ENCODE data around the gene XPR1. TPM values are rescaled to one million over a fixed set of nuclear protein-coding genes. Genes with fewer than 3 reads are reported as not detected.
"Not testable (repeated sequence)": the region's sequence is repeated elsewhere in the genome, so short reads cannot be mapped to it uniquely, and the experiment has no call there.

The XPR1 gene
- total RNA-seq, 1 experiment from 2014 or later, result 7.0 TPM

- DNase-seq (ENCODE audit: low spot score), result no peak
Observed at GRCh38 chr1:180720753-180721152, 88.9 kb downstream of the XPR1 start.

GRCh38 chr1:180722586-180722985, 90.8 kb downstream of the XPR1 start:
- DNase-seq (ENCODE audit: low spot score), result no peak

- DNase-seq (ENCODE audit: low spot score), result no peak
Observed at GRCh38 chr1:180724055-180724454, 92.2 kb downstream of the XPR1 start.

- DNase-seq (ENCODE audit: low spot score), result not testable (repeated sequence)
Observed at GRCh38 chr1:180726024-180726423, 94.2 kb downstream of the XPR1 start.

- not testable (repeated sequence) for DNase-seq (ENCODE audit: low spot score)
Observed at GRCh38 chr1:180727751-180728150, 95.9 kb downstream of the XPR1 start.

- DNase-seq (ENCODE audit: low spot score), result no peak
Observed at GRCh38 chr1:180728472-180729106, 96.8 kb downstream of the XPR1 start.

- no peak for DNase-seq (ENCODE audit: low spot score)
Observed at GRCh38 chr1:180731131-180731530, 99.3 kb downstream of the XPR1 start.

GRCh38 chr1:180732866-180733265, 101.0 kb downstream of the XPR1 start:
- DNase-seq (ENCODE audit: low spot score), result no peak

- DNase-seq (ENCODE audit: low spot score), result no peak
Observed at GRCh38 chr1:180734366-180734765, 102.5 kb downstream of the XPR1 start.

GRCh38 chr1:180742663-180743062, 110.8 kb downstream of the XPR1 start:
- DNase-seq (ENCODE audit: low spot score), result no peak

GRCh38 chr1:180743868-180744267, 112.0 kb downstream of the XPR1 start:
- no peak for DNase-seq (ENCODE audit: low spot score)

GRCh38 chr1:180745098-180745497, 113.3 kb downstream of the XPR1 start:
- no peak for DNase-seq (ENCODE audit: low spot score)

- DNase-seq (ENCODE audit: low spot score), result no peak
Observed at GRCh38 chr1:180751921-180752320, 120.1 kb downstream of the XPR1 start.

- DNase-seq (ENCODE audit: low spot score), result no peak
Observed at GRCh38 chr1:180754453-180754852, 122.6 kb downstream of the XPR1 start.

- no peak for DNase-seq (ENCODE audit: low spot score)
Observed at GRCh38 chr1:180757657-180758056, 125.8 kb downstream of the XPR1 start.

- no peak for DNase-seq (ENCODE audit: low spot score)
Observed at GRCh38 chr1:180762796-180763195, 131.0 kb downstream of the XPR1 start.

- DNase-seq (ENCODE audit: low spot score), result no peak
Observed at GRCh38 chr1:180765151-180765550, 133.3 kb downstream of the XPR1 start.

GRCh38 chr1:180769889-180770288, 138.1 kb downstream of the XPR1 start:
- DNase-seq (ENCODE audit: low spot score), result no peak

GRCh38 chr1:180773210-180773865, 141.5 kb downstream of the XPR1 start:
- DNase-seq (ENCODE audit: low spot score), result no peak

GRCh38 chr1:180775801-180776200, 144.0 kb downstream of the XPR1 start:
- no peak for DNase-seq (ENCODE audit: low spot score)

- no peak for DNase-seq (ENCODE audit: low spot score)
Observed at GRCh38 chr1:180777072-180777689, 145.4 kb downstream of the XPR1 start.

- peak; percentile 39 for DNase-seq (ENCODE audit: low spot score)
Observed at GRCh38 chr1:180778782-180779398, 147.1 kb downstream of the XPR1 start.

- no peak for DNase-seq (ENCODE audit: low spot score)
Observed at GRCh38 chr1:180779584-180779983, 147.8 kb downstream of the XPR1 start.

Measured in HT-29 (cell line).